GM18520 (cell line): ENCODE data around the gene CAPZB.

Source experiments
- ATAC-seq: cut with Tn5 transposase; IDR thresholded peaks from one replicate; pipeline ENCODE4 v1.9.1; 2021; ENCODE audit not compliant: unreplicated experiment

Gene CAPZB

DNA sequence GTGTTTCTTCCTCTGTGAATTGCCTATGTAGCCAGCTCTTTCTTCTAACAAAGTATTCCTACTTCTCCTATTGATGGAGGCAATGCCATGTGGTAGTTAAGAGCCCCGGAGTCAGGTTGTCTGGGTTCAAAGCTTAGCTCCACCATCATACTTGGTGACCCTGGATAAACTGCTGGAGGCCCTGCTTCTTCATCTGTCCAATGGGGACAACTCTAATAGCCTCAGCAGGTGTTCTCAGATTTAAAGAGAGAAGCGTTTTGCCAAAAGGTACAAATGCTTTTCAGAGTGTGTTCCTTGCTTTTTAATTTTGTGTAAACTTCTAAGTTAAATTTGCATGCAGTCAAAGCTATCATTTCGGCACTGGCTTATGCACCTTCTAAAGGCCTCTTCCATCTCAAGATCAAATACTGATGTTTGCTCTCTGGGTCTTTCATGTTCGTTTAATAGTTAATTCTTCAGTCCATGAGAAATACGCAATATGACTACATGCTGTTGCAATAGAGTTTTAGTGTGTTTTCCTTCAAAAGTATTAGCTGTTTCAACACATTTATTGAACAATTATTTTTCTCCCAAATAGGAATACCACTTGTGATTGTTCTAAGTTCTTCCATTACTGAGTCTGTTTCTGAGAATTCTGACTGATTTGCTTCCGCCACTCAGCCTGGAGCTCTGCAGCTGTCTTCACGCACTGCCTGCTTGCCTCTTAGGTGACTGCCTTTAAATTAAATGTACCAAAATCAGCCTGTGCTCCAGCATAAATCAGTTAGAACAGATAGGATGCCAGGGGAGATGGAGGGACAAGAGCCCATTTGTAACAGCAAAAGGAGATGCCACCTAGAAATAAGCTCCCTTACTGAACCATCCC, 75.6 kb downstream of the CAPZB start:
- ATAC-seq = no peak

DNA sequence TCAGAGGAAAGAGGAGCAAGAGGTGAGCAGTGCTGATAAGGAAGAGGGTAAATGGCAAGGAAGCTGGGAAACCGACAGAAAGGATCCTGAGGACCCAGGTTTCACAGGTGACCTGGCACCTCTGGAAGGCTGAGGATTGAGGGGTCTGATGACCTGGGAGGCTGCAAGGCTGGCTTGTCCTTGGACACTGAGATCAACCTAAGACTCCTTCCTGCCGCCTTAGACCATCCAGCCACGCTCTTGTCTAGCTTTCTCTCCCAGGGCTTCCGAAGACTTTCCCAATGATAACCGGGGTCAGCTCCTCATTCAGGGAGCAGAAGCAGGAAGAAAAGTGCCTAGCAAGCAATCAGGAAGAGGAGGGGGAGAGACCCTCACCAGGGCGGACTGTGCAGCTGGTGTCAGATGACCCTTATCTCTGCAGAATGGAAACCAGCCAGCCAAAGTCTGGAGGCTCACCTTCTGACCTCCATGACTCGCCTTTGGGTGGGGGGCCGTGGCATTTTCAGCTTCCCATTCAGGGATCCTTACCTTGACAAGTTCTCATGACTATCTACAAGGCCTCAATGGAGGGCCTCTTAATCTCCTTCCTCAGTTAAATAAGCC, 77.7 kb downstream of the CAPZB start:
- ATAC-seq = no peak

DNA sequence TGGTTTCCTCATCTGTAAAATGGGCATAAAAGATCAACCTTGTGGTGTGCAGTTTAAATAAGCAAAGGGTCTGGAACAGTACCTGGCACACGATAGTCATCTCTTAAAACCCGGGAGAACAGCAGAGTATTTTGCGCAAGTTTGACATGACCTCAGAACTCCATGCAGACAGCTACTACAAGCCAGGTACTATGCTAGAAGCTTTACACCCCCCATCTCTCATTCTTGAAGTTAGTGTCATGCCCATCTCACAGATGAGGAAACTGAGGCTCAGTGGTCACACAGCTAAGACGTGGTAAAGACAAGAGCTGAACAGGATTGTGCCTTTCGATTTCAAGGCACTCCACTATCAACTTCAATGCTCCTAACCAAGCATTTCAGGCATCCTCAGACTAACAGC, 78.7 kb downstream of the CAPZB start:
- ATAC-seq = no peak

DNA sequence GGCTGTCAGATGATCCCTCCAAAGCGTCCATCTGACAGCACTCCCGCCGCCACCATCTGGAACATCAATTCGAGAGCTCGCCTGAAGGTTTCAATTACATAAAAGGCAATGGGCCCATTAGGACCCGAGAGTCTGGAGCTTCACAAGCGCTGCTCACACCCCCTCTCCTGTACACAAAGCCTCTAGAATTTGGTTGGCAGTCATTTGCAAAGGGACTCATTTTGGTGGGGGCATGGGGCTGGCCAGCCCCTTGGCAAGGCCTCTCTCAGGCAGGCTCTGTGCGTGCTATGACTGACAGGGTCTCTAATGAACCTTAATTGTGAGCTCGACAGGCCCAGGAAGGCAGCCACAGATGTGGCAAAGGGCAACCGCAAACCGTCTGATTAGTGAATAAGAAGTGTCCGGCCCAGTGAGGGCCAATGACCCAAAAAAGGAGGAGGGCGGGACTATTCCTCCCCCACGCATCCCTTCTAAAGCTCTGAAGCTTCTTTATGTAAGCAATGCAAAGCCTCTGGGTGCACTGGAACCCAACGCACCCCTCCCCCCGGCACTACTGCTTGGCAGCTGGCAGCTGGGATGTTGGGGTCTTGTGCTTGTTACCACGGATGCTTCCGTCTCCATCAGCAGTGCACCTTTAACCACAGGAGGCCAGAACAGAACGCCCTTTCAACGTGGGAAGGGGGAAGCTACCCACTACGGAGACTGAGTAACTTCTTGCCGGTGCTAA, 79.4 kb downstream of the CAPZB start:
- ATAC-seq = no peak

DNA sequence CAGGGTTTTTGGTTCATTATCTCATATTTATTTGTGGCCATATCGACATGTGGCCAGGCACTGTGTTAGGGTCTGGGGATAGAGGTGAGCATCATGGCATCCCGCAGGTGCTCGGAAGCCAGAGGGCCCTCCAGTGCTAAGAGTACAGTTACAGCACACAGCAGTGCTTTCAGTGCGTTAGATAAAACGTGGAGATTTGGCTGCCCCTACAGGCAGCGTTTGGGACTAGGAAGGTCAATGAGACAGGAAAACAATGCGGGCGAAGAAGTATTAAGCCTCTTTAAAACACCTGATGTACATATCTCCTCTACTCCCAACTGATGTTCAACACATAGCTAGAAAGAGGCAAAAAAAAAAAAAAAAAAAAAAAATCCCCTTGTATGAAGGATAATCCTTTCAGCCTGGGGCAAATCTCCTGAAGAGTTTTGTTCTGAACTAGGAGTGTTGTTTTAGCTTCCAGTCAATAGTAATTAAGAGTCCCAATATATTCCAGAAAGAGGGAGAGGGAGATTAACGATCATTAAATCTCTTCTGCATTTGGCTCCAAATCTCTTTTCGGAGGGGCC, 80.1 kb downstream of the CAPZB start:
- ATAC-seq = no peak

DNA sequence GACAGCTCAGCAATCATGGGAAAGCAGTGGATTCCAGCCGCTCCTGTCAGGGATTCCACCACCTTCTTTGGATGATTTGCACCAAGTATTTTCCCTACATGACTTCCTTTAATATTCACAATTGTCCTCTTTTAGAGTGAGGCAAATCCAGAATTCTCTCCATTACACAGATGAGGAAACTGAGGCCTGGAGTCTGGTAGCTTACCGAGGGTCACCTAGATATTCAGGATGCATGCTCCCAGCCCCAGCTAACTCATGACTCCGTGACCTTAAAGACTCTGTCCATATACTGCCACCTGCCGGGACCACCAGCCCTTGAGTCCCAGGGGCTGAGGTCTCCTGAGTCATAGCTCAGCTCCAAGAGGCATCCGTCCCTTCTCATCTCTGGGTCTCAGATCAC, 80.6 kb downstream of the CAPZB start:
- ATAC-seq = no peak

DNA sequence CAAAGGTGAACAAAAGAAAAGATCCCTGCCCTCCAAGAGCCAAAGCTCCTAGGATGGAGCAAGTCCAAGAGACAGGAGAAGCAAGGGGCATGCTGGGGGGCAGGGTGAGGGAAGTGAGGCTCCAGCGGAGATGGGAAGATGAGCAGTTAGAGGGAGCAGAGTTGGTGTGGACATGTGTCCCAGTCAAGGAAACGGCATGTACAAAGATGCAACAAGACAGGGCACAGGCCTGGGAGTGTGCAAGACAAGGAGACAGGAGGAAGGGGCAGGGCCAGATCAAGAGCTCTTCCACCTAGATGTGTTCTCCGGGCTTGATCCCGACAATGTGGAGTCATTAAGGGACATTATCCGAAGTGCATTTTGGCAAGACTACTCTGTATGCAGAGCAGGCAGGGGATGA, 82.1 kb downstream of the CAPZB start:
- no peak for ATAC-seq

DNA sequence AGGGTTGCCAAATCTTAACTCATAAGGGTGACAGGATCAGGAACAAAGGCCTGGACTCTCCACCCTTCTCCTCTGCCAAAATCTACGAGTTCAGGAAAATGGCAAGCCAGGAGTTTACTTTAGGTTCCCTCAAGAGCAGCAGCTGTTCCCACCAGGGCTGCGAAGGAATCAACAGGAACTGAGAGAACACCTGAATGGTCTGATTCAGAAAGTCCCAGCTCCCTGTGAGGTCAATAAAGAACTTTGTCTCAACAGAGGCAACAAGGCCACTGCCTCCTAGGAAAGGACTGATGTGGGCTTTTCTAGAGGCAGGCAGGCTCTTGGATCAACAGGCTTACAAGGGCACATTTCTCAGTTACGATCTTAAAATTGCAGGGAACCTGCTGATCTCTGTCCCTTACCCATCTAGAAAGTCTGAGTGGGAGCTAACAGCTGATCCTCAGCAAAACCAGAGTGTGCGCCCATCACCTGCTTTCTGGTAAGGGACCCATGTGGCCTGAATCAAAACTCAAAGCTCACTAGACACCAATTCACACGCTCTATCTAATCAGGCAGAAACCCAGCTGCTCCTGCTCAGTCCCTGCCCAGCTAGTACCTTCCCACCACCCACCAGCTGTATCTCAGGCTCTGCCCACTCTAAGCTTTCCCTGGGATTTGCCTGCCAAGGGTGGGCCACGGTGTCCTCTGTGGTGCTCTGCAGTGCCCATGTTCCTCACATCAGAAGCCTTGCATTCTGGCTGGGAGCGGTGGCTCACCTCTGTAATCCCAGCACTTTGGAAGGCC, 83.1 kb downstream of the CAPZB start:
- ATAC-seq = no peak

DNA sequence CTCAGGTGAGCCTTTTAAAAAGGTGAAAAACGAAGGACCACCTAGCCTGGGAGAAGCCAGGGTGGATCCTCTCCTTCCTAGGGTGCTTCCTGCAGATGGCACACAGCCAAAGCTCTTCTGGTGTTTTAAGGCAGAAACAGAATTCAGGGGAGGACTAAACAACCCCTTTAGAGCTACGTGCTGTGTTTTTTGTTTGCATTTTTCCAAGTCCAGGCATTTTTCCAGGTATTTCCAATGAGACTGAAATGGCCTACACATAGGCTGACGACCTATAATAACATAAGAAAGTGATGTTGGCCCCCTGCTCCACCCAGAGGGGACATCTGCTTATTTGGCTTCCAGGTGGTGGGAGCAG, 83.8 kb downstream of the CAPZB start:
- no peak for ATAC-seq

DNA sequence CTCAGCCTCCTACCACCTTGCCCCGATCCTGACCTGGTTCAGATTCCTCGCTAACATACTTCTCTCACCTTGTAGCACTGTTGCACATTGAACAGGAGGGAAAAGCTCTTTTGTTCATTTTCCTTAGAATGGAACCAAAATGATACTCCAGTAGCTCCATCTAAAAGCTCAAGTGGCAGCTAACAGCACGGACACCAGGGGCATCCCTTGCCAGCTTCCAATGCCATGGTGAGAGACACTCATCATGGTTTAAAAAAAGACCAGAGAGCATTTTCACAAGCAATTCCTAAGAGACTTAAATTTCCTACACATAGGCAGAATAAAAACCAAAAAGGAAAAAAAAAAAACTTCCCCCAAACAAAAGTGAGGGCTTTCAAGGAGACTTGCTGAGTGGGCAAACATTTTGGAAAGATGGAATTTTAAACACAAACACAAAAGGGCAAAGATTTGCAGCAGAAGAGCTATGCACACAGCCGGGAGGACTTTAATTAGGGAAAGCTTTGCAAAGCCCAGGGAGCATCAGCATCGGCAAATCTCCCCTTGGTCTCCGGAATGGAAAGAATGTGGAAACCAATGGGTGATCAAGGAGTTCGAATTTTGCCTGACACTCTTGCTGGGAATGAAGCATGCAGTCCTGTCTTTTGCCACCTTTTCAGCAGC, 84.3 kb downstream of the CAPZB start:
- ATAC-seq = no peak

DNA sequence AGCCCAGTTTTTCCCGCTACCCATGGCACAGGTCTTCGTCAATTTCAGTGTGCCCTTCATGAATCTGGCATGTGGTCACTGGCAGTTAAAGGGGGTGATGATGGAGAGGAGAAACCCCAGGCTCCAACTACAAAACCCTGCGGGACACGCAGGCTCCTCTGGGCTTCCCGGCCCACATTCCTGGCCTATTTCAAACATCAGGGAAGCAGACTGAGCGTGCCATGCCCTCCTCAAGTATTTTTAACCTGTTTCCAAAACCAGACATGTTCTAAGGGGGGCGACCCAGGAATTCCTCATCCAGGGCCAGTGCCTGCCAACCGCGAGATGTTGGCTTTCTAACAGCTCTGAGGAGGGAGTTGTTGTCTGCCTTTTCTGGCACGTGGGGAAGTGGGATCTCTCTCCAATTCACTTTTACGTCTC, 85.1 kb downstream of the CAPZB start:
- no peak for ATAC-seq

DNA sequence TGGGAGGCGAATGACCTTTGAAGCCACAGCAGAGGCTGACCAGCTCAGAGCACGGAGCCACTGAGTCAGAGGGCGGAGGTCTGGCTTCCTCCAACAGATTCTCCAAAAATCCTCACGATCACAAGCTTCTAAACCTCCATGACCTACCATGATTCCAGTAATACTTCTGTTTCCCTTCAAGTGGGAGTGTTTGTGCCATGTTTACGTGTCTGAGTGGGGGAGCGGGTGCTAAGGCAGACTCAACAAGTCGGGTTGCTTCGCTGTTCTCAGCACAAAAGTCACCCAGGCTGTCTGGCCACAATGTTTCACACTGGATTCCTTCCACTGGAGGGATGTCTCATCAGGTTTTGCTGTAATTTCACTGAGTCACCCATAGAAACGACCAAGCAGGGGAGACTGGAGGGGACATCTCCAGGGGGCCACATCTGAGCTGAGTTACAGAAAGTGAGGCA, 87.0 kb downstream of the CAPZB start:
- no peak for ATAC-seq

DNA sequence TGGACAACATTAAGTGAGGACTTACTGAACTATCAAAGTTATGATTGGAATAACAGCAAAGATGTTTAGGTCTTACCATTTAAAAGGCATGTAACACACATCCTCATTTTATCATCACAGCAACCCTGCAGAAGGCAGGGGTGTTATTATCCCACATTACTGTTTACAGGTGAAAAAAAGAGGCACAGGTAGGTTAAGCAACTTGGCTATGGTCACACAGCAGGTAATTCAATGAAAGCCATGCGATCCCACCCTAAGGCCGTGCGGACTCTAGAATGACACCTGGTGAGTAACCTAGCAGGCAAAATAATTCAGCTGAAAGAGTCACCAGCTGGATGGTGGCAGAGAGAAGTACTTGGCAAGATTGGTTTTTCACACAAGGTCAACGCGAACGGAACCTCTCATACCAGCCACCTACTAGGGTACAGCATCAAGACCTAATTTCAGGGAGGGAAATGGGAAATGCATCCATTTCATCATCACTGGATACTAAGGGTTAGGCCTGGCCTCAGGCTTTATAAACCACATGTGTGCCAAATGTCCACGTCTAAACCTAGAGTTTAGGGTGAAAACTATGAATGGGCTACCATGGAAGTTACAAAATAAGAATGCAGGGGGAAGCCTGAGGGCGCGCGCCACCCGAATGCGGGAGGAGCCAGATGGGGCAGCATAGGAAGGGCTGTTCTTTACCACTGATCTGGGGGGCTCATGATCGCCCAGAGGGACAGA, 88.0 kb downstream of the CAPZB start:
- ATAC-seq = no peak

DNA sequence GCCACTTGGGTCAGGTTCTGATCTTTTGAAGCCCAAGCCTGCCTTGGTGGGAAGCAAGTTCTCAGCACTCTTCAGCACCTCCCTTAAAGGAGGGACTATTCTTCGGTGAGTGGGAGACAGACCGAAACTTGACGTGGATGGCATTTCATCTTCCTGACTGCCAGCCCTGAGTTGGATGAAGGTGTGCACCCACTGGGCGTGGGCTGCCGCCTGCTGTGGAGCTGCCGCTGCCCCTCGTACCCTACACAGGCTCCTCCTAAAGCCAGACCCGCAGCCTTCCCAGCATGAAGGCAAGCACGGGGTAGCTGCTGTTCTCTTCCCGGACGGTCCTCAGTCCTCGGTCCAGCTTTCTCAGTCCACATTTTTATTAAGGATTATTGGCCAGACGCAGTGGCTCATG, 89.1 kb downstream of the CAPZB start:
- ATAC-seq = no peak

DNA sequence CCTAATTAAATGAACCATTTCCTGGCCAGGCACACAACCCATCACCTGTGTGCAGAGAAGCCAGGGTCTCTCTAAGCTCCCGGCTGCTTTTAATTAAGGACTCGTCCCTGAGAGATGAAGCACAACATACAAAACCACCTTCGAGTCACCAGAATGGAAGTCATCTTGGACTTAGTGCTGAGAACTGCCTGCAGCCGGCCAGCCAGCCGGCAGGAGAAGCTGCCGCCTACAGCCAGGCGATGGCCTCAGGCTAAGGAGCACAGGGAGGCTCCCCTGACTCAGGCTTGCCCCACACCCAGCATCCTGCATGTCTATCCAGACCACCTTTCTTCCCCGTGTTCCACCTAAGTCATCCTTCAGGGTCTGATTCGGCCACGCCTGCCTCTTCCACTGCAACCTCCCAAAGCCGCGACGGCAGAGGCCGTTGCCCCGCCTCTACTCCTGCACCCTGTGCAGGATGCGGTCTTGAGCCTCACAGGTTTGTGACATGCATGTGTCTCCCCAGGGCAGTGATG, 89.6 kb downstream of the CAPZB start:
- ATAC-seq = no peak

DNA sequence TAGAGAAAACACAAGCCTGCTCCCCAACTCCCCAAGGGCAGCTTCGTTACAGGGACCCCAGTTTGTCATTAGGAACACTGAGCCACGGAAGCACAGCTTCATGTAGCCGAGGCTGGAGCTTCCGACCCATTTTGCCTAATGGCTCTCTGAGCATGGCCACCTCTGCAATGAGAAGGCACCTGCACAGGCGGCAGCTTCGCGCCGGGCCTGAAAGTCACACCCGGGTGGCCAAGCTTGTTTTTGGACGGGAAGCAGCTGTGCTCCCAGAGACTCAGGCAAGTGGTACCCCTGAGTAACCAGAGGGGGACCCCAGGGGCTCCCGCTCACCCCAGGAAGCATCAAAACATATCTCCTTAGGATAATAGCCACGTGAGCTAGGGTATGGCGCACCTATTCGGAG, 92.3 kb downstream of the CAPZB start:
- no peak for ATAC-seq

DNA sequence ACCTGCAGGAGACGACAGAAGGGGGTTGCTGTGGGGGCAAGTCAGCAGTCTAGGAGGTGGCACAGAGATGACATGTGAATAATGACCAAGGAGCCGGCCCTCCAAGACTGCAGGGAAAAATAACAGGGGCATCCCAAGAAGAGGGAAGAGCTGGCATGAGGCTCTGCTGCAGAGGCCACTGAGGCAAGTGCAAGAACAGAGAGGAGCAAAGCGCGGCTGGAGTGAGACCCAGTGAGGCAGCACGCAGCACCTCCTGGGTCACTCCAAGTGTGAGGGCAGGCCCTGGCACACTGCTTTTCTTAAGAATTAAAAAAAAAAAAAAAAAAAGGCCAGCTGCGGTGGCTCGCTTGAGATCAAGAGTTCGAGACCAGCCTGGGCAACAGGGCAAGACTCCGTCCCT, 93.1 kb downstream of the CAPZB start:
- ATAC-seq = no peak

DNA sequence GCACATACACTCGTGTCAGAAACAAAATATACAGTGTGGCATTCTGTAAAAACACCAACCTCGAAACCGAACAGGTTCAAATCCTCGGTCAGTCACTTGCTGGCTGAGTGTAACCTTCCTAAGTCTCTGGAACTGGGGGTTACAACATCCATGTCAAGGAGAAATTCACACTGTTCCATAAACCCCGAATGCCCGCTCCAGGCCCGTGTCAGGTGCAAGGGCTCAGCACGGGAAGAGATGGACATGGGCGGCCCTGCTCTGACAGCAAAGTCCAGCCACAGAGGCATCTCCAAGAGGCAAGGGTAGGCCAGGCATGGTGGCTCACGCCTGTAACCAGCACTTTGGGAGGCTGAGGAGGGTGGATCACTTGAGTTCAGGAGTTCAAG, 93.8 kb downstream of the CAPZB start:
- no peak for ATAC-seq

DNA sequence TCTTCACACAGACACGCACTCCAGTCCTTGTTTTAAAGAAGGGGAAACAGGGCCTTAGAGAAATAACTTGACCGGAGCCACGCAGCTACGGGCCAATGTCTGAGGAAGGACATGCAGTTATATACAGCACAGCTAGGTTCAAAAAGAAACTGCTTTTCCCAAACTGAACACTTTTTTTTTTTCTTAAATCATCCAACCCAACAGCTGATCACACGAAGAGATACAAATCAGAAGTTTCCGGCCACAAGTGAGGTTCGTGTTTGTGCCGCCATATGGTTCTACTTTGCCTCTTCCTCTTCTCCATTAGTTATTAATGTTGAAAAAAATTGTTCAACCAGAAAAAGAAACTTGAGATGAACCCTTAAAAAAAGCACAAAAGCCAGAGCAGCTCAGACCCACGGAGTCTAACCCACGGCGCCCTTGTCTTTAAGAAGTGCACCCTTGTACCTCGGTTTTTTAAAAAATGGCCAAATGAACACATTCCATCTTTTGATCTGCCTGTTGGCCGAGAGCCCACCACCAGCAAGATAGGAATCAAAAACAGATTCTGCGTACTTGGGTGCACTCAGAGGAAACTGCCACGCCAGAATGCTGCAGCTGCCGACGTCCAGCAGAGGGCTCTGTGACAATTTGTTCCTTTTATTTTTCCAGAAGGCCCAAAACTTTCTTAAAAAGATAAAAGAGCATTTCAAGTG, 94.3 kb downstream of the CAPZB start:
- no peak for ATAC-seq
